Breast epithelium (tissue), 4 donors: ENCODE results near the gene PDIA2. TPM values are rescaled to one million over a fixed set of nuclear protein-coding genes. Genes with fewer than 3 reads are reported as not detected.

Experiments
- DNase-seq, 2 donors: peaks; one replicate each; pipeline ENCODE4 v3.0.0-alpha.2; 2019; ENCODE audit warnings: low spot score in 2 of 2
- H3K27ac ChIP-seq, 2 donors: fragments of 200-600 bp; sonication (generic) in 1 of 2; one replicate each; pipeline ENCODE4 v1.5.1; 2016 to 2019; ENCODE audit warnings: mild to moderate bottlenecking in 1 of 2
- H3K27me3 ChIP-seq, 2 donors: fragments of 200-600 bp; sonication (generic) in 1 of 2; one replicate each; pipeline versions ENCODE4 v1.5.1 to v1.6.0; 2017 to 2019; ENCODE audit warnings: control low read depth in 1 of 2, mild to moderate bottlenecking in 1 of 2
- H3K36me3 ChIP-seq: fragments of 200-600 bp; one replicate; pipeline ENCODE4 v1.5.1; 2019
- H3K4me1 ChIP-seq, 2 donors: fragments of 200-600 bp; sonication (generic); one replicate each; pipeline ENCODE4 v1.5.1; 2016 to 2019; ENCODE audit warnings: control low read depth in 1 of 2
- H3K4me3 ChIP-seq, 3 donors: fragments of 200-600 bp; sonication (generic); 1 replicate in 2 of 3; 2 replicates in 1 of 3; pipeline ENCODE4 v1.5.1; 2016 to 2019; ENCODE audit warnings: mild to moderate bottlenecking in 3 of 3, moderate library complexity in 2 of 3
- H3K9me3 ChIP-seq, 2 donors: fragments of 200-600 bp; sonication (generic) in 1 of 2; one replicate each; pipeline ENCODE4 v1.5.1; 2016 to 2019; ENCODE audit warnings: control low read depth in 1 of 2
- POLR2A ChIP-seq: fragments of 450-650 bp; IDR thresholded peaks from one replicate; pipeline ENCODE4 v1.6.1; 2016; ENCODE audit warnings: antibody characterized with exemption, mild to moderate bottlenecking, moderate library complexity
- POLR2AphosphoS5 ChIP-seq, 3 donors: sonication (generic); formaldehyde crosslinking; IDR thresholded peaks; one replicate each; pipeline ENCODE4 v1.6.1; 2017; ENCODE audit warnings: antibody characterized with exemption in 3 of 3
- intact Hi-C: fragments of 100-400 bp; cut with DNase I; formaldehyde crosslinking; loops from one replicate; pipeline ENCODE4 v1.15.1; 2023; ENCODE audit warnings: low total_unique reads
- total RNA-seq, 3 donors: library from RNA; depleted of rRNA; stranded (reverse); fragments of >200 nt; gene quantifications; one replicate each; pipeline ENCODE4 v1.1.0, GENCODE V29; 2016
- TF ChIP-seq, protein P1 (sequence below), 3 donors: fragments of 450-650 bp; IDR thresholded peaks; one replicate each; pipeline ENCODE4 v1.5.1; 2016 to 2017; ENCODE audit warnings: antibody characterized with exemption in 3 of 3, mild to moderate bottlenecking in 3 of 3, moderate library complexity in 3 of 3

PDIA2 gene
- total RNA-seq, 3 donors from 2014 or later = not detected

GRCh38 chr16:290681-291405, 7.9 kb downstream of the PDIA2 start:
- no peak overlapping the region for H3K4me3 ChIP-seq
- TF ChIP-seq POLR2AphosphoS5 (IDR thresholded peaks at IDR 0.05) (no peak), POLR2A (no peak)
- TF ChIP-seq, protein P1, sequence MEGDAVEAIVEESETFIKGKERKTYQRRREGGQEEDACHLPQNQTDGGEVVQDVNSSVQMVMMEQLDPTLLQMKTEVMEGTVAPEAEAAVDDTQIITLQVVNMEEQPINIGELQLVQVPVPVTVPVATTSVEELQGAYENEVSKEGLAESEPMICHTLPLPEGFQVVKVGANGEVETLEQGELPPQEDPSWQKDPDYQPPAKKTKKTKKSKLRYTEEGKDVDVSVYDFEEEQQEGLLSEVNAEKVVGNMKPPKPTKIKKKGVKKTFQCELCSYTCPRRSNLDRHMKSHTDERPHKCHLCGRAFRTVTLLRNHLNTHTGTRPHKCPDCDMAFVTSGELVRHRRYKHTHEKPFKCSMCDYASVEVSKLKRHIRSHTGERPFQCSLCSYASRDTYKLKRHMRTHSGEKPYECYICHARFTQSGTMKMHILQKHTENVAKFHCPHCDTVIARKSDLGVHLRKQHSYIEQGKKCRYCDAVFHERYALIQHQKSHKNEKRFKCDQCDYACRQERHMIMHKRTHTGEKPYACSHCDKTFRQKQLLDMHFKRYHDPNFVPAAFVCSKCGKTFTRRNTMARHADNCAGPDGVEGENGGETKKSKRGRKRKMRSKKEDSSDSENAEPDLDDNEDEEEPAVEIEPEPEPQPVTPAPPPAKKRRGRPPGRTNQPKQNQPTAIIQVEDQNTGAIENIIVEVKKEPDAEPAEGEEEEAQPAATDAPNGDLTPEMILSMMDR (IDR thresholded peaks at IDR 0.05) = no peak
- H3K27ac ChIP-seq = no peak overlapping the region
- DNase-seq = no peak
- intact Hi-C loops = no loop called here
- H3K36me3 ChIP-seq = peaks cover 7% of the 10 kb centered on the region
- no peaks in the 10 kb centered on the region for H3K4me1 ChIP-seq
- H3K9me3 ChIP-seq = no peaks in the 10 kb centered on the region
- no peaks in the 10 kb centered on the region for H3K27me3 ChIP-seq

GRCh38 chr16:291539-291938, 8.6 kb downstream of the PDIA2 start:
- Histone ChIP-seq H3K4me3 (no peak overlapping the region), H3K27me3 (no peaks in the 10 kb centered on the region), H3K27ac (no peak overlapping the region), H3K36me3 (peaks cover 7% of the 10 kb centered on the region), H3K9me3 (no peaks in the 10 kb centered on the region), H3K4me1 (no peaks in the 10 kb centered on the region)
- TF ChIP-seq, protein P1 (IDR thresholded peaks at IDR 0.05) = no peak
- no peak for TF ChIP-seq POLR2AphosphoS5 (IDR thresholded peaks at IDR 0.05)
- TF ChIP-seq POLR2A = no peak
- intact Hi-C loops = no loop called here
- no peak for DNase-seq

DNA sequence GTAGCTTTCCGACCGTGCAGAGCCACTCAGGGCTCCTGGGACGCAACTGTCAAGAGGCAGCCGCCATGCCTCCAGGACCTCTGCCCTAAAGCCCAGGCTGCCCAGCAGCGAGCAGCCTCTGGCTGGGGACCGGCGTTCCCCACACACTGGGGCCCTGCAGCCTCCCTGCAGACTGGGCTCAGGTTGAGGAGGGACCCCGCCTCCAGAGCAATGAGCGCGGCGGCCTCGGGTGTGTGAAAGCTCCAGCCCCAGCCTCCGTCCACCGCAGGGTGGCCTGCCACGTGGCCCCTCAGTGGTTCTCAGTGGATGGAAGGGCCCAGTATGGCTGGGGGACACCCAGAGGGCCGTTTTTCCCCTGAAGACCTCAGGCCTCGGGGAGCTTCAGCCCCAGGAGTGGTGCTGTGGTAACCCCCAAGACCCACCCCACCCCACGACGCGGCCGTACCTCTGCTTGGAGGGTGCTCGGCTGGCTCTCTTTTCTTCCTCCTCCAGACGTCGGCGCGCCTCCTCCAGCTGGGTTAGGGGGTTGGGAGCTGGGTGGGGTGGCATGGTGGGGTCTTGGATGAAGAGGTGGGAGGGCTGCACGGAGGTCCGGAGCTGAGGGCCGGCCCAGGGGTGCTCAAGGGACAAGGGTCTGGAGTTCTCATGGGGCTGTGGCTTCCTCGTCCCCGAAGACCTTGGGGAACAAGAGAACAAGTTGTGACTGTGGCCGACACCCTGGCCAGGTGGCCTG, 10.2 kb downstream of the PDIA2 start:
- Histone ChIP-seq H3K4me3 (no peak overlapping the region), H3K27ac (no peak overlapping the region), H3K36me3 (peaks cover 7% of the 10 kb centered on the region), H3K4me1 (no peaks in the 10 kb centered on the region), H3K9me3 (no peaks in the 10 kb centered on the region), H3K27me3 (no peaks in the 10 kb centered on the region)
- DNase-seq = no peak
- TF ChIP-seq, protein P1 (IDR thresholded peaks at IDR 0.05) = no peak
- TF ChIP-seq POLR2A = no peak
- no peak for TF ChIP-seq POLR2AphosphoS5 (IDR thresholded peaks at IDR 0.05)
- intact Hi-C loops = no loop called here

GRCh38 chr16:296276-296675, 13.3 kb downstream of the PDIA2 start:
- intact Hi-C loops = loop anchor here (5.0 kb wide), 1 partner anchor 861 kb away; no protein-coding TSS in a partner anchor
- Histone ChIP-seq H3K27me3 (no peaks in the 10 kb centered on the region), H3K9me3 (no peaks in the 10 kb centered on the region), H3K27ac (no peak overlapping the region), H3K4me1 (no peaks in the 10 kb centered on the region), H3K36me3 (no peaks in the 10 kb centered on the region), H3K4me3 (no peak overlapping the region)
- DNase-seq = no peak
- TF ChIP-seq, protein P1 (IDR thresholded peaks at IDR 0.05) = no peak
- TF ChIP-seq POLR2AphosphoS5 (IDR thresholded peaks at IDR 0.05) (no peak), POLR2A (no peak)
